ENCODE measurements around the gene LPAR1.

The LPAR1 gene

DNA sequence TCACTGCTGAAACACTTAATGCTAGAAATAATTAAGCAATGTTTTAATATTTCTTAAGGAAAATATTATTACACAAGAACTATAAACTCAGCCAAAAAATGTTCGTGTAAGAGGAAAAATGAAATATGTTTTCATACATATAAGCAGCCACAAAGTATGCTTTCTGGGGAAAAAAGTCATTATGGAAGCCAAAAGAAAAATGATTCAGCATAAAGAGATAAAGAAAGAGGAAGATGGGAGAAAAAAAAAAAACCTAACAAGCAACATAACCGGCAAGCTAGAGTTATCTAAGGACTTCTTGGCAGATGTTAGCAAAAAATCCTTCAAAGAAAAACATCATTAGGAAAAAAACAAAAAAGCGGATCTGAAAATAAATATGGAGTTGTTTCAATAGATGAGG, 190.6 kb downstream of the LPAR1 start:
- no peaks in the 10 kb centered on the region for H3K27me3 ChIP-seq
- H3K36me3 ChIP-seq, result no peaks in the 10 kb centered on the region
- no peaks in the 10 kb centered on the region for H3K9me3 ChIP-seq
- TF ChIP-seq, protein P1, sequence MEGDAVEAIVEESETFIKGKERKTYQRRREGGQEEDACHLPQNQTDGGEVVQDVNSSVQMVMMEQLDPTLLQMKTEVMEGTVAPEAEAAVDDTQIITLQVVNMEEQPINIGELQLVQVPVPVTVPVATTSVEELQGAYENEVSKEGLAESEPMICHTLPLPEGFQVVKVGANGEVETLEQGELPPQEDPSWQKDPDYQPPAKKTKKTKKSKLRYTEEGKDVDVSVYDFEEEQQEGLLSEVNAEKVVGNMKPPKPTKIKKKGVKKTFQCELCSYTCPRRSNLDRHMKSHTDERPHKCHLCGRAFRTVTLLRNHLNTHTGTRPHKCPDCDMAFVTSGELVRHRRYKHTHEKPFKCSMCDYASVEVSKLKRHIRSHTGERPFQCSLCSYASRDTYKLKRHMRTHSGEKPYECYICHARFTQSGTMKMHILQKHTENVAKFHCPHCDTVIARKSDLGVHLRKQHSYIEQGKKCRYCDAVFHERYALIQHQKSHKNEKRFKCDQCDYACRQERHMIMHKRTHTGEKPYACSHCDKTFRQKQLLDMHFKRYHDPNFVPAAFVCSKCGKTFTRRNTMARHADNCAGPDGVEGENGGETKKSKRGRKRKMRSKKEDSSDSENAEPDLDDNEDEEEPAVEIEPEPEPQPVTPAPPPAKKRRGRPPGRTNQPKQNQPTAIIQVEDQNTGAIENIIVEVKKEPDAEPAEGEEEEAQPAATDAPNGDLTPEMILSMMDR (IDR thresholded peaks at IDR 0.05), result no peak
- H3K4me1 ChIP-seq (ENCODE audit: control insufficient read depth in 1 of 2, insufficient read depth in 1 of 2, low read depth in 1 of 2, low read length in 1 of 2), result no peaks in the 10 kb centered on the region
- H3K4me3 ChIP-seq (ENCODE audit: low read depth in 1 of 2, low read length in 1 of 2), result no peak overlapping the region
- no peak overlapping the region for H3K27ac ChIP-seq

DNA sequence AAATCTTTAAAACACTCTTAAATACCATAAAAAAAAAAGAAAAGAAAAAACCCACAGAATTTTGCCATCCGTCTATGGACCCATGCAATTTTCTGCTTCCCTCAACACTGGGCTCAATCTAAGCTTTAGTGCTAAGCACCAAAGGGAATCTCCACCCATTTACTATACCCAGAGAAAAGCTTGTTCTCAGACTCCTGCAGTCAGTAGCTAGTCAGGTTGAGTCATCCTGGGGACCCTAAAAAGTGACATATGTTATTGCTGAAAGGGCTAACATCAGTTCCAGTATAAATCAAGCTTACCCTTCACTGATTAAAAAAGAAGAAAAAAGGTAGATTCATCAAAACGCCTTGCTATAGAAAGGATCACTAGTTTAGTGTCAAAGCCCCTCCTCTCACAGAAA, 192.1 kb downstream of the LPAR1 start:
- Histone ChIP-seq H3K27ac (no peak overlapping the region), H3K4me1 (ENCODE audit: control insufficient read depth in 1 of 2, insufficient read depth in 1 of 2, low read depth in 1 of 2, low read length in 1 of 2) (no peaks in the 10 kb centered on the region), H3K36me3 (no peaks in the 10 kb centered on the region), H3K27me3 (no peaks in the 10 kb centered on the region), H3K9me3 (no peaks in the 10 kb centered on the region), H3K4me3 (ENCODE audit: low read depth in 1 of 2, low read length in 1 of 2) (no peak overlapping the region)
- TF ChIP-seq, protein P1 (IDR thresholded peaks at IDR 0.05), result no peak

DNA sequence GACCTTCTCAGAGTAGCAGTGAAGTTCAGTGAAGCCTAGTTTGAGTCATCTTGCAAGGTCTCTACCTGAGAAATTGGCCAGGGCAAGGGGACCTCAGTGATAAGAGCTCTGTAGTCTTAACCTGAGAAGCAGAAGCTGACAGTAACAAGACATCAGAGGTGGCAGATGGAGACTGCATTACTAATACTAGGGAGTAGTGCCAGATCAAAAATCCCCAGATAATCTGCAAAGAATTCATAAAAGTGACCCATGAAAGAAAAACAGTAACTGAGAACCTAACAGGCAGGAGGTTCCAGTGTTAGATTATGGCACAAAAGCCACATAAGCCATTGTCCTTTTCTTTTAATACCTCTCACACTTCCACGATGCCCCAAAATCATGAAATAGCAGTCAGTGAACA, 194.1 kb downstream of the LPAR1 start:
- Histone ChIP-seq H3K4me3 (ENCODE audit: low read depth in 1 of 2, low read length in 1 of 2) (no peak overlapping the region), H3K9me3 (no peaks in the 10 kb centered on the region), H3K36me3 (no peaks in the 10 kb centered on the region), H3K27ac (no peak overlapping the region), H3K4me1 (ENCODE audit: control insufficient read depth in 1 of 2, insufficient read depth in 1 of 2, low read depth in 1 of 2, low read length in 1 of 2) (no peaks in the 10 kb centered on the region), H3K27me3 (no peaks in the 10 kb centered on the region)
- TF ChIP-seq, protein P1 (IDR thresholded peaks at IDR 0.05), result no peak

DNA sequence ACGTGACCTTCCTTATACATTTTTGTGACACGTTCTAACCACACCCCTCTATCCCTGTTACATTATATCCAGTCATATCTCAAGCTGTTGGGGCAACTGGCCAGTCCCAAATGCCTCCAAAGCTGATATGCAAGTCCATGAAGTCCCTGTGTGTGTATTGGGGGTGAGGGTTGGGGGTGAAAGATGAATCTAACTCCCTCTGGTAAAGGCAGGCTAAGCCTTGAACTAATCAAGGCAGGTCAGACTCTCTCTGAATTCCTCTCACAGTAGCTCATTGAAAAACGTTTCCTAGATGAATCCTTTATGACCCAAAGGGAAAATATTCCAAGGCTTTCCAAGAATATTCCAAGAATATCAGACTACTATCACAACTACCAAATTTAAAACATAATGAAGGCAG, 195.3 kb downstream of the LPAR1 start:
- H3K36me3 ChIP-seq, result no peaks in the 10 kb centered on the region
- H3K9me3 ChIP-seq, result no peaks in the 10 kb centered on the region
- H3K27me3 ChIP-seq, result no peaks in the 10 kb centered on the region
- no peaks in the 10 kb centered on the region for H3K4me1 ChIP-seq (ENCODE audit: control insufficient read depth in 1 of 2, insufficient read depth in 1 of 2, low read depth in 1 of 2, low read length in 1 of 2)
- H3K27ac ChIP-seq, result no peak overlapping the region
- H3K4me3 ChIP-seq (ENCODE audit: low read depth in 1 of 2, low read length in 1 of 2), result no peak overlapping the region
- TF ChIP-seq, protein P1 (IDR thresholded peaks at IDR 0.05), result no peak

DNA sequence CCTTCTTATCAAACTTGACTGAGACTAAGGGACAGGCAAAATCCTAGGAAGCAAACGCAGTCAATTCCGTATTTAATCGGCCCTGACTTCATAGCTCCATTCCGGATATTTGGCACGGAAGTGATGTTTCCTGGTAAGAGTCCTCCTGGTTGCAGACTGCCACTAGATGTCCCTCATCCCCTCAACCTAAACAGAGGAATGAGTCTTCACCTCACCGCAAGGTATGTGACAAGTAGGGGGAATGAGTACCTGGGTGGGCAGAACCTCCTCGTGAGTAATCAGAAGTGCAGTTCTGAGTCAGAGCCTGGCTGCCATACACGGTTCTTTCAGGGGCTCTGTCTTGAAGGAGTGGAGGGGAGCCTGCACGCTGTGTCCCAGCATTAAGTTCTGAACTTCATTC, 196.1 kb downstream of the LPAR1 start:
- Histone ChIP-seq H3K27ac (no peak overlapping the region), H3K4me1 (ENCODE audit: control insufficient read depth in 1 of 2, insufficient read depth in 1 of 2, low read depth in 1 of 2, low read length in 1 of 2) (no peaks in the 10 kb centered on the region), H3K9me3 (no peaks in the 10 kb centered on the region), H3K4me3 (ENCODE audit: low read depth in 1 of 2, low read length in 1 of 2) (no peak overlapping the region), H3K36me3 (no peaks in the 10 kb centered on the region), H3K27me3 (no peaks in the 10 kb centered on the region)
- TF ChIP-seq, protein P1 (IDR thresholded peaks at IDR 0.05), result no peak

DNA sequence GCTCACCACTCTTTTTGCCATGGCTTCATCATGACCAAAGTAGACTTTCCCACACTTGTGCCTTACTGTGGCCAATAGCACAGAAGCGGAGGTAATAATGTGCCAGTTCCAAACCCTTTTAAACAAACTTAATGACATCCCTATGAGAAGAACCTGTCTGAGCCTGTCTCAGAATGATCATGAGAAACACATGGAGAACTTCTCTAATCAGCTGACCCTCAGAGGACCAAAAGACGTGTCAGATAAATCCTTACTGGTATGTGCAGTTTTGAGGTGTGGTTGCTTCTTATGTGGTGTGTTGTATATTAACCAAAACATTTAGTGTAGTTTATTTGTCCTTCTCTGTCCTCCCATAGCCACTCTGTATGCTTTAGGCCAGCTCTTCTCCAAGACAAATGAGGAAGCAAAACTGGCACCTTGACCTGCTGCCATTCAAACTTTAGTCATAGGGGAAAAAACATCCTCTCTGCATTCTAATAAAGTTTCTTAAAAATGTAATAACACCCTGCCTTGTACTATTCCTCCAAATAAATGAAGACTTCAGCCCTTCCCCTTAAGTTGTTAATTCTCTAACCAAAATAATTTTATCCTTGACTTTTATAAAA, 200.8 kb downstream of the LPAR1 start:
- no peak overlapping the region for H3K4me3 ChIP-seq (ENCODE audit: low read depth in 1 of 2, low read length in 1 of 2)
- H3K4me1 ChIP-seq (ENCODE audit: control insufficient read depth in 1 of 2, insufficient read depth in 1 of 2, low read depth in 1 of 2, low read length in 1 of 2), result no peaks in the 10 kb centered on the region
- no peaks in the 10 kb centered on the region for H3K36me3 ChIP-seq
- TF ChIP-seq, protein P1 (IDR thresholded peaks at IDR 0.05), result no peak
- no peaks in the 10 kb centered on the region for H3K9me3 ChIP-seq
- no peaks in the 10 kb centered on the region for H3K27me3 ChIP-seq
- H3K27ac ChIP-seq, result no peak overlapping the region

All from neutrophil (primary cell).